SKM-1 (cell line): ENCODE data around the gene CD164L2.
"Not testable (repeated sequence)": the region's sequence is repeated elsewhere in the genome, so short reads cannot be mapped to it uniquely, and the experiment has no call there.

ENCODE experiments used
- DNase-seq: peaks from one replicate; lab custom pipeline; 2025; ENCODE audit not compliant: unreplicated experiment; lab: John Stamatoyannopoulos, UW

CD164L2 gene

GRCh38 chr1:27405598-27406361, 22.6 kb upstream of the CD164L2 start:
- DNase-seq, result not testable (repeated sequence)

GRCh38 chr1:27405074-27405473, 21.9 kb upstream of the CD164L2 start:
- no peak for DNase-seq

GRCh38 chr1:27403931-27404330, 20.8 kb upstream of the CD164L2 start:
- DNase-seq, result no peak

GRCh38 chr1:27403065-27403726, 20.1 kb upstream of the CD164L2 start:
- DNase-seq, result no peak

- no peak for DNase-seq
Observed at GRCh38 chr1:27402349-27402754, 19.2 kb upstream of the CD164L2 start.

GRCh38 chr1:27400963-27401341, 17.8 kb upstream of the CD164L2 start:
- no peak for DNase-seq

- no peak for DNase-seq
Observed at GRCh38 chr1:27400082-27400962, 17.2 kb upstream of the CD164L2 start.

- no peak for DNase-seq
Observed at GRCh38 chr1:27399251-27400025, 16.3 kb upstream of the CD164L2 start.

- no peak for DNase-seq
Observed at GRCh38 chr1:27398405-27399149, 15.4 kb upstream of the CD164L2 start.

GRCh38 chr1:27397749-27398148, 14.6 kb upstream of the CD164L2 start:
- no peak for DNase-seq

- no peak for DNase-seq
Observed at GRCh38 chr1:27397110-27397509, 14.0 kb upstream of the CD164L2 start.

GRCh38 chr1:27395441-27396195, 12.5 kb upstream of the CD164L2 start:
- peak; percentile 46 for DNase-seq

- DNase-seq, result no peak
Observed at GRCh38 chr1:27394925-27395324, 11.8 kb upstream of the CD164L2 start.

- no peak for DNase-seq
Observed at GRCh38 chr1:27394282-27394658, 11.1 kb upstream of the CD164L2 start.

- DNase-seq, result no peak
Observed at GRCh38 chr1:27393641-27394281, 10.6 kb upstream of the CD164L2 start.

- no peak for DNase-seq
Observed at GRCh38 chr1:27392778-27393635, 9.9 kb upstream of the CD164L2 start.

GRCh38 chr1:27392096-27392777, 9.1 kb upstream of the CD164L2 start, which contains the start of gene GPR3:
Gene GPR3, plus strand, starts transcription at chr1:27392622. Its CDS starts 1,177 bp downstream, at chr1:27393799.
- DNase-seq, result peak; percentile 75
